Middle frontal gyrus (tissue), 1 donor: Measurements from ENCODE around the gene PSMD14.

Experiments used
- DNase-seq: peaks from one replicate; pipeline ENCODE4 v3.0.0-alpha.2; 2015; ENCODE audit warnings: low spot score; ENCODE audit errors: extremely low spot score

PSMD14 gene

DNA sequence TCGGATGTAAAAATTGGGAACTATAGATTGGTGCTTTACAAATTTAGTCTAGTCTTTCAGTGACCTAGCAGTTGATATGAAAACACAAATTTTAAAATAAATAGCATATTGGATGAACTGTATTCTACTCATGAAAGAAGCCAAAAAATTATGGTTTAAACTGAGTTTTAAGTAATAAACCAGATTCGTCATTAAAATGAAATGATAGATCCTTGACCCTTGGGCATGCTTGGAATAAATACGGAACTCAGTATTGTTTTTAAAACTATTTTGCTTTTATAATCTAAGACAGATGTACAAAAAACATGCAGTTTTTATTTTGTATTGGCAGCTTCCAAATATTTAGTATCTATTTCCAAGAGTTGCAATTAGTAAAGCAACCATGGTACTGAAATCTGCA lies 73.3 kb downstream of the PSMD14 start:
- DNase-seq = no peak

DNA sequence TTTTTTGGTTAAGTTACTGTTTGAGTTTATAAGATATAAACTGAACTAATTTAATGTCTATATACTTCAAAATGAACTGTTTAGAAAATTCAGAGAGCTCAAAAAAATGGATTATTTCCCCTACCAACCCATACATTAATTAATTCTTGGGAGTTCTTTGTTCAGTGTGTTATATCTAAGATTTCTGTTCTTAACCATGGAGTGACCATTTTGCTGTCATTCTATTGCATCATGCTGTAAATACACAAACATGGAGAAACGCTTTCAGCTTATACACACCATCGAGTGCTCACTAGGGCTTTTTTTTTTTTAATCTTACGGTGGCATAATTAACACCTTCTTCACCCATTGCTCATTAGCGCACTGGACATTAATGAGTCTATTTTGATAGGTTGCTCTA lies 74.5 kb downstream of the PSMD14 start:
- DNase-seq = no peak

DNA sequence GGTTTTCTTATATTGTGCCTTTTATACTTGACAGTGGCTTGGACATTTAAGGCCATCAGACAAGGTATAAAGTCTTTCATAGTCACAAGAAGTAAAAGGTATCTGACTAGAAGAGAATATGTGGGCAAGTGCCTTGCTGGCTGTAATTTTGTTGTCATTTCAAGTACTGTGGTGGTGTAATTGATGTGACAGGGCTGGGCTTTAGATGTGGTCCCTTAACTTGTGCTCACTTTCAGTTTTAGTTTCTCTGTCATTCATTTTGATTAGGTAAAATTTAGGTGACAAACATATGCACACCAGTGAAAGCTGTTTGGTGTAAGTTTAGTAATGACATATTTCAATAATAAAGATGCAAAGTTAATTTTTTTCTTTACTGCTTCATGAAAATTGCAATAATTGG lies 76.6 kb downstream of the PSMD14 start:
- DNase-seq = no peak

DNA sequence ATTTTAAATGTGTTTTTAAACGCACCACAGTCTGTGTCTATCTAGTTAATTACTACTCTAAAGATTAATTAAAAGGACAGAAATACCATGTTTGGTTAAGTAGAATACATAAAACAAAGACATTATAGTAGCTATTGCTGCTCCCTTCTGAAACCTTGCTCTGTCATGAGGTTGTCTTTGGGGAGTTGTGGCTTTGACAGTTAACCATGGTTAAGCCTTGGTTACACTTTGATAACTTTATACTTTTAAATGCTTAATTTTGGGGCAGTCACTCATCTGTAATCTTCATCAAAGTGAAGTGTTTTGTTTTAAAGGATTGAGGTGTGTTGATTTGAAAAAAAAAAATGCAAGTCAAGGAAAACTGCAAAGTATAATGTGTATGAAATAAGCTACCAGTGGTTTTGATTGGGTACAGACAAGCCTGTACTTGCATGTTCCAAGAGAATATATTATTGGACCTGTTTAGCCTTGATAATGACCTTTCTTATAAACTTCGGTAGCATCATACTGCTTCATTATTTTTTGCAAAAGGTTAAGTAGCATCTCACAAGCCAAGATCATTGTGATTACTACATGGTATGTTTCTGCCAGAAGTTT lies 78.1 kb downstream of the PSMD14 start:
- DNase-seq = no peak

DNA sequence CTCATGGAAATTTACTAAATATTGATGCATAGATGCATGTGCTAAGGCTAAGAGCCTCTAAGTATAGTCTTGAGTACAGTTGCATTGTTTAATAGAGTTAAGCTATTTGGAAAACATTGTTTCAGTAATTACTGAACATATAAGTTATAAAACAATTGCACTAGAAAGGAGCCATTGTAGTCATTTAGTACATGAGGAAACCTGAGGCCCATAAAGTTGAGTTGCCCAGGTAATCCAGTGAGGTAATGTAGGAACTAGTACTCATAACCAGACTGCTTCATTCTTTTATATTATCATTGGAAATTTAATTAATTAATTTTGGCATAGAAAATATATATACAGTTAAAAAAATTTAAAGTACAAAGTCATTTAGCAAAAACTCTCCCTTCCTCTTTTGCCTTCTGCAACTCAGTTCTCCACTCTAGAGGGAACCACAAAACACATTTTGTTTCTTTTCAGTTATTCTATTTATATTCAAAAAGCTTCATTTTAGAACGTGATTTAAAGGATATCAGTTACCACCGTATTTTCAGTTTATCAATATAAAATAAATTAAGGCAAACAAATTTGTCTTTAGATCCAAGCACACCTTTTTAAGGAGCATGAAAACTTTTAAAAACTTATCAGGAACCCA lies 80.0 kb downstream of the PSMD14 start:
- no peak for DNase-seq

DNA sequence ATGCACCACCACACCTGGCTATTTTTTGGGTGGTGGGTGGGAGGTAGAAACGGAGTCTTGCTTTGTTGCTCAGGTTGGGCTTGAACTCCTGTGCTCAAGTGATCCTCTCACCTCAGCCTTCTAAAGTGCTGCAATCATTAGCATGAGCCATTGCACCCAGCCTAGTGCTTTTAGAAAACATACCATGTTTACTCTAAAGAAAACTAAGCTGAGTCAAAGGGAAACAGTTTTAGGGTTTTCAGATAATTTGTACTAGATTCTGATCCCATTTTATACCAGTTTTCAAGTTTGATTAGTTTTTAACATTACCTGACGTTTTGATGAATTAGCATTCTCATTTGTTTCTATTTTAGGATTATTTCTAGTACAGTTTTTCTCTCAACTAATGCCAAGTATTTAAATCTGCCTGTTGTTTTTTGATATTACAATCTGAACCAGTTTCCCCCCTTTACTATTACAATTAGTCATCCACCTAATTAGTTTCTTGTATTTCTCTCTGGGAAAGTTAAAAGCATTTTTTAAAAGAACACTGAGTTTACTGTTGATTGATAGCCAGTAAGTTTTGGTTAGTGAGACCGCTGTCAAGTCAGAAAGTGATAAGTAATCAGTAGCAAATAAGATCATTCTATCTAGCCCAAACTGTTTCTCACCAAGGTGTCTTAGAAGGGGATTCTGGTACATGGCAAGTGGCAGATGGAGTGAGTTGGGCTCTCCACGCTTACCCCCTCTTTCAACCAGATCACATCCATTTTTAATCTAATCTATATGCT lies 83.7 kb downstream of the PSMD14 start:
- no peak for DNase-seq

DNA sequence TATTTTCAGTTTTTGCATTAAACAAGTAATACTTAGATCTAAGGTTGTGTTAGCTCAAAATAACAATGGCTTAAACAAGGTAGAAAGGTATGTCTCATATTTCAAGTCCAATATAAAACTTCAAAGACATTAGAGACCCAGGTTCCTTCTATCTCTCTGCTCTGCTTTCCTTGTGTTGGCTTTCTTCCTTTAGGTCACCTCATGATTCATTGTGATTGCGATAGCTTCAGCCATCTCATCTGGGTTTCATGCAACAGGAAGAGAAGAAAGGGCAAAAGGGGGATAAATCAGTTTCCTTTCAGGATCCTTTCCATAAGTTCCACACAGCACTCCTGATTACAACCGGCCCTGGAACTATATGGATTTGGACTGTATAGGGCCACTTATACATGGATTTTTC lies 91.9 kb downstream of the PSMD14 start:
- no peak for DNase-seq

DNA sequence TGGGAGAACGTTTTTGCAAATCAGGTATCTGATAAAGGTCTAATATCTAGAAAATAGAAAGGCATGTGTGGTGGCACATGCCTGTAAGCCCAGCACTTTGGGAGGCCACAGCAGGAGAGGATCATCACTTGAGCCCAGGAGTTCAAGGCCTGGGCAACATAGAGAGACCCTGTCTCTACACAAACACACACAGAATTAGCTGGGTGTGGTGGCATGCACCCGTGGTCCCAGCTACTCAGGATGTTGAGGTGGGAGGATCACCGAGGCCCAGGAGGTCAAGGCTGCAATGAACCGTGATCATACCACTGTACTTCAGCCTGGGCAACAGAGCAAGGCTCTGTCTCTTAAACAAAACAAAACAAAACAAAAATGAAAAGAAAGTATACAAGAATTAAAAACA lies 94.1 kb downstream of the PSMD14 start:
- DNase-seq = no peak

DNA sequence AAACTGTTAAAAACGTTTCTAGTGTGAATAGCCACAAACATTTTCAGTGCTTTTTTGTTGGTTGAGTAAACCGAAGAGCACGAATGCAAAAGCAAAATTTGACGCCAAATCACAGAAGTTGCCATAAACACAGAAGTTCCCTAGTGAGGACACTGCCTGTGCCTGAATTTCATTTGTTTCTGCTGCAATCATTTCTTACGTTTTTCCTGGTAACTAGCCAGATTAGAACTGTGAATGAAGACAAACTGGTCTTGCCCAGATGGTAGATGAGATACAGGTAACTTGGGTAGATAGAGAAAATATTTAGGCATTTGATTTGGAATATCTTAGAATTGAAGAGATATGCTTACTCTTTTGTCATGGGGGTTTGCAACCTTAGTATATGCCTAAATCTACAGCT lies 98.1 kb downstream of the PSMD14 start:
- DNase-seq = no peak

DNA sequence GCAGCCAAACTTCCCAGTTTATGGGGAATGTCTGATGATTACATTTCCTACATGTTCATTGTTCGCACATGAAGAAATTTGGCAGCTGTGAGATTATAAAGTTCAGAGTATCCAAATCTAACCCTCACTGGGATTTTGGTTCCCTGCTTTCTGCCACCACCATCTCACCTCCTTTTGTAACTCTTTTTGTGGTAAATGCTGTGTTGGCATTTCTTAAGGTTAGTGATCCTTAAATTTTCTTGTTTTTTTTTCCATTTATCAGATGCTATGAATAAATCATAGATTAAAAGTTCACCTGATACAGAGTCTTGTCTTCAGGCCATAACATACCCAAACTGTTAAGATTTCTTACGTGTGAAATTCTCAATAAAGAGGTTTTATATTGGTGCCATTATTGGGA lies 99.4 kb downstream of the PSMD14 start:
- no peak for DNase-seq

DNA sequence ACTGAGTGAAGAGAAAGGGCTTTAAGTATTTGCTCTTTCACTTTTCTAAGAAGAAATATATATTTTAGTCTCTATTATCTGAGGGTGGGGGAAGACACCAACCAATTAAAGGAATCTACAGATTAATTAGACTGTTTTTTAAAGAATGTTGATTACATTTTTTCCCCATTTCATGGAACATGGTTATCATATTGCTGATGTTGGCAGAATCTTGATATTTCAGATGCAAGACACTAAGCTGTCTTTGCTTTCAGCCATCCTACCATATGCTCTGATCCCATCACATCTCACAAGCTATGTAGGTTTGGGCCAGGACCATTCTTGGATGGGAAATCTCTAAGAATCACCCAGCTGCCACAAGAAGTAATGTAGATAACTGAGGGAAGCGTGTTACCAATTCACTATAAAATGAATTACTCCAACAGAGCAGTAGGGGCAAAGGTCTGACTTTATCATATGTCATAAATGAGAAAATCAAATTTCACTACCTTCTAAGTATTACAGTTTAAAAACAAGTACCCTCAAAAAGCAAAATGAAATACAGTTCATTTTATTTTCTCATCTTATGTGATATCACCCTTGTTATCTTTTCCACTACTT lies 101.2 kb downstream of the PSMD14 start:
- no peak for DNase-seq

DNA sequence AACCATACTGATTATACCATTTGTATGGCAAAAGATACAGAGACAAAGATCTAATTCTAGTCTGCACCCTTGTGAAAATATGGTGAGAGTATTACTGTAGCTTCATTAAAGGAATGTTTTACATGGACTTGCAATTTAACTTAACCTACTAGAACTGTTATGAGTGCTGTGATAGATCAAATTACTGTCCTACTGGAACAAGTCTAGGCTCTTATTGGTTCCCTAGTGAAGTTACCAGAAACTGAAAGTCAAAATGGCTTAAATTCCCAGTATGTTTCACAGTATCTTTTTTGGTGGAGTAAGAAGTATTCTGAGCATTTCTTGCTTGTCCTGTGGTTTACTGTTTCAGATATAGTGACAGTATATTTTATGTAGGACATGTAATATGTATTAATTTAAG lies 104.1 kb downstream of the PSMD14 start:
- DNase-seq = no peak

DNA sequence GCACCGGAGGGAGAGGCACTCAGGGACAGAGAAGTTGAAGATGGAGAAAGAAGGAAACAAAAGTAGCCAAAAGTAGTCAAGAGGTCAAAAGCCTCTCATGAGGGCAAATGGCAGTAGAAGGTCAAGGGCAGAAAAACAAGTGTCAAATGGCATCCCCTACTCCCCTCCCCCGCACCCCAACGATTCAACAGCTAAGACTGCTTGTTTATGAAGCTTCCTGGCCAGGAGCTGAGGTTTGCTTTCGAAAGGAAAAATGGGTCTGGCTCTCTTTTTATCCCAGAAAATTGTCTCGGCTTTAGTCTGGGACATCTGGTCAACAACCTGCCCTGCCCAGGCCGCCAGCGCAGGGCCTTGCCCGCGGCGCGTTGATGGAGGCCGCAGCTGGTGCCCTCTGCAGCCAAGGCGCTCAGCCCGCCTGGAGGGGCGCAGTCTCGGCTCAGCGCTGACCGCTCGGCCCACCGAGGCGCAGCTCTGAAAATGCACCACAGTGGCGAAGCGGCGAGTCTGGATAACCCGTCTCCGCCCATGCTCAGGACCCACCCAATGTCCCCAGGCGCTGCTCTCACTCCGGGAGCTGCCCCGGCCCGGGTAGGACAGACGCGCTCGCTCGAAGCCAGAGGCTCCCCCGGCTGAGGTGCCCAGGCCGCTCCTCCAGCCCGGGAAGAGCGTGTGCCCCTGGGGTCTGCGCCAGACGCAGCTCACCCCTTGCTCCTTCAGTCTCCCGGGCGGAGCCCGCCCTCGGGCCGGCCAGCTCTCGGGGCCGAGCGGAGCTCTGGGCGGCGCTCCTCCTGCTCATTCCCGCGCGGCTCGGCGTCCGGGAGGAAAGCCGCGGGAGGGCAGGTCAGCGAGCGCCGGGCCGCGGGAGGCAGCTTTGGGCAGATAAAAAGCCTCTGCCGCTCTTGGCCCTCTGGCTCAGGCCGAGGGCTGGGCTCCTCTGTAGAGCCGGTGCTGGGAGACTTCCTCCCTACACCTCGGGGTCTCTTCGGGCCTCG lies 106.1 kb downstream of the PSMD14 start:
- no peak for DNase-seq

DNA sequence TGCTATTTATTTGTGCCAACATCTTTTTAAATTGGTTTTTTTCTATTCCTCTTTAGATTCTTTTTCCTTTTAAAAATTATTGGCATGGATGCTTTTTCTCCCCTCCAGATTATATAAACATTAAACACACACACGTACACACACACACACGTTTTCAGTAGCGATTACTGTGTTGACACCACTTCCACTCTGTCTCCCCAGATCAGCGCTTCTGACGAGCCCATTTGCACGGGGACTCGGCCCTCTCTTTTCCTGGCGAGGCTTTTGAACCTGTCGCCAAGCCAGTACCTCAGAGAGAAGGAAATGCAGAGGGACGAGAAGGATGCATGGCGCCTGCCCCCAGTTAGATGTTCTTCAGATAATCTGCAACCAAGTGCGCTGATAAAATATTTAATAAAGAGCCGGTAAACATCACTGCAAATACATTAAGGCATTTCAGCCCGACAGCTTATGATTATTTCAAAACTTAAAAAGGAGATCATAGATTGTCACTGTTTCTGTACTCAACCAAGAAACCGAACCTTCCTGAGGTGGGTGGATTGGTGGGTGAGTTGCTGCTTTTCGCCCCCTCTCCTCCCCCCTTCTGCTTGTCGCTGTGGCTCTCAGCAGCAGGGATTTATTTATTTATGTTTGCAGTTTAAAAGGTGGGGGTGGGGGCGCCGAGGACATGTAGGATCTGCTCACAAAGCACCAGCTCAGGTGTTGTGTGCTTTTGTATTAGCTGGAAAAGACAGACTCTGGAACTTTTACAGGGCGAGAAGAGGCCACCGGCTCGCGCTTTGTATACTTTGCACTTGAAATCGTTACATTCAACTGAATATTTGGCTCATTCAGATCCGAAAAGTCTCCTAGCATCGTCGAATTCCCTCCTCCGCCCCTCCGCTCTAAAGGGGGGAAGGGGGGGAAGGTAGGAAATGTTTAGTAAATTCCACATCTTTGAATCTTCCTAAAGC lies 107.1 kb downstream of the PSMD14 start:
- DNase-seq = no peak

DNA sequence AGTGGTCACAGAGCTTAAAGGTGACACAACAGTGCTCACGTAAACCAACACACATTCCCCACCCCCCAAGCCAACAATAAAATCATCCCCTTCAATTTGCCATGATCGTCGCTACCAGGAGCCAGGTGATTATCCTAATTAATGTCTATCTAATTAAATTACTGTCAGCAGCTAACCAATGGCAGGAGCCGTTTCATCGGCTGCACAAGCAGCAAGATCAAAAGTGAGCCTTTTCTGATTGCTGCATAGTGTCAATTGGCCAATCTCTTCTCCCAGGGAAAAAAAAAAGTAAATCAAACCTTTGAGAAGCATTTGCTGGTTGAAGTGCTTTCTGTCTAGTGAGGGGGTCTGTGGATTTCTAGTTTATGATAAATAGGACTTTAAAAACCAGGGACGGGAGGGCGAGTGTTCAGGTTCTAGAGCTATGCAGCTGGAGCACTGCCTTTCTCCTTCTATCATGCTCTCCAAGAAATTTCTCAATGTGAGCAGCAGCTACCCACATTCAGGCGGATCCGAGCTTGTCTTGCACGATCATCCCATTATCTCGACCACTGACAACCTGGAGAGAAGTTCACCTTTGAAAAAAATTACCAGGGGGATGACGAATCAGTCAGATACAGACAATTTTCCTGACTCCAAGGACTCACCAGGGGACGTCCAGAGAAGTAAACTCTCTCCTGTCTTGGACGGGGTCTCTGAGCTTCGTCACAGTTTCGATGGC lies 107.9 kb downstream of the PSMD14 start, which contains the start of gene TBR1:
Gene TBR1, plus strand, starts transcription at position 311 of the 721 bp plus-strand sequence. Its CDS starts 114 bp downstream, at position 425.
- DNase-seq = no peak

DNA sequence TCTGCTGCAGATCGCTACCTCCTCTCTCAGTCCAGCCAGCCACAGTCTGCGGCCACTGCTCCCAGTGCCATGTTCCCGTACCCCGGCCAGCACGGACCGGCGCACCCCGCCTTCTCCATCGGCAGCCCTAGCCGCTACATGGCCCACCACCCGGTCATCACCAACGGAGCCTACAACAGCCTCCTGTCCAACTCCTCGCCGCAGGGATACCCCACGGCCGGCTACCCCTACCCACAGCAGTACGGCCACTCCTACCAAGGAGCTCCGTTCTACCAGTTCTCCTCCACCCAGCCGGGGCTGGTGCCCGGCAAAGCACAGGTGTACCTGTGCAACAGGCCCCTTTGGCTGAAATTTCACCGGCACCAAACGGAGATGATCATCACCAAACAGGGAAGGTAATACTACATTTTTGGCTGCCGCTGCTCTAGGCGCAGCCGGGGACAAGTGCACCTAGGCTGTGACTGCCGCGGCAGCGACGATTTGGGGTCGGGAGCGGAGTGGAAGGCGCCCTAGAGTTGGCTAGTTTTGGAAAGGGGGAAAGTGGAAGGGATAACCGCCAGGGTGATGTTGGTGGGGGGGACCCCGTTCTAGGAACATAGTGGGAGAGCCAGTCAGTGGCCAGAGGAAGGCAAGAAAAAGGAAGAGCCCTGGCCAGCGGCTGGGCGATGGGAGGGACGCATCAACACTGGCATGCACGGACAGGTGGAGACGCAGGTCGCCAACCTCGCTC lies 108.6 kb downstream of the PSMD14 start:
- DNase-seq = no peak

DNA sequence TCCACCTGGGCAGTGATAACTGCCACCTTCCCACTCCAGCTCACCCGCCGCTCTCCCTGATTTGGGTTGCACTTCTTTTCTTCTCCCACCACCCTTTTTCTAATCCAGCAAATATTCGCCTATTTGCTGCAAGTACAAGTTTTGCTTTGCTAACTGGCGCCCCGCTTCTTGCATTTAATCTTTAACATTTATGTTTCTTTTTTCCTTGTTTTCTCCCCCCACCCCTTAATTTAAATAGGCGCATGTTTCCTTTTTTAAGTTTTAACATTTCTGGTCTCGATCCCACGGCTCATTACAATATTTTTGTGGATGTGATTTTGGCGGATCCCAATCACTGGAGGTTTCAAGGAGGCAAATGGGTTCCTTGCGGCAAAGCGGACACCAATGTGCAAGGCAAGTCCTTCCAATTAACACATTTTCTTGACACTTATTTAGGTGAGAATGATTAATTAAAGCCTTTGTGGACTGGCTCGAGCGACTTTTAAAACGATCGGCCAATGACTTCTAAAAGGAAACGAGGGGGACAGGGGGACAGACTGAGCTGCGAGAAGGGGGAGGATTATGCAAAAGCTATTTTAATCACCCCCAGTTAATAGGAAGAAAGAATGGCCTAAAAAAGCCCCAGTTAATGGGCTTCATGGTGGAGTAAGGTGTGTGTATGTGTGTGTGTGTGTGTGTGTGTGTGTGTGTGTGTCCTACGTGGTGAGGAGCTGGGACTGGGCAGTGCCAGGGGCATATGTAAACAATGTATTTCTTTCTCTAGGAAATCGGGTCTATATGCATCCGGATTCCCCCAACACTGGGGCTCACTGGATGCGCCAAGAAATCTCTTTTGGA lies 109.4 kb downstream of the PSMD14 start:
- no peak for DNase-seq

DNA sequence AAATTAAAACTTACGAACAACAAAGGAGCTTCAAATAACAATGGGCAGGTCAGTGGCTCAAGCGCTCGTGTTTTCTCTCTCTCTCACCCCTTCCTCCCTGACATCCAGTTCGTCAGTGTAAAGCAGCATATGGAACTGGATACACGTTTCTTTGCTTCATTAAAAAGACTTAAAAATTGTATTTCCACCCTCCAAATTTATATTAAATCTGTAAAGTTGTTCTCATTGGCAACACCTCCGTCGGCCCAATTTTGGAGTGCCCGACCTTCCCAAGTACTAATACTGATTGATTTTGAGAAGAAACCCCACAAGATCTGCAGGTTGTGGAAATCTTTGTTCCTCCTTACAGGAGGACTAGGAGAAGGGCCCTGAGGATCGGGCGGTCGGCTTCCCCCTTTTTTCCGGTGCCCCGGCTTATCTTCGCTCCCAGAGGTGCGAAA lies 110.1 kb downstream of the PSMD14 start:
- DNase-seq = no peak
